ENCODE measurements around the gene ADORA2A. TPM values are rescaled to one million over a fixed set of nuclear protein-coding genes. Genes with fewer than 3 reads are reported as not detected.

The ADORA2A gene
- total RNA-seq, 1 experiment from 2014 or later, result 3.5 TPM

- Histone ChIP-seq H2BK20ac (ENCODE audit: low read depth, low read length, poor library complexity, severe bottlenecking) (no peak overlapping the region), H3K23ac (ENCODE audit: insufficient read length, low read depth, low read length) (no peak overlapping the region), H2BK5ac (ENCODE audit: insufficient read length, low read length) (no peak overlapping the region), H3K27me3 (ENCODE audit: insufficient read depth, low read length) (no peaks in the 10 kb centered on the region; the same call in 1 of the 2 replicates), H2BK12ac (ENCODE audit: insufficient read length, low read depth, low read length) (no peak overlapping the region), H3K27ac (ENCODE audit: insufficient read length, low read depth, low read length) (no peak overlapping the region), H3K79me2 (ENCODE audit: insufficient read depth, low read length) (no peaks in the 10 kb centered on the region), H3K14ac (ENCODE audit: insufficient read depth, low read length) (no peak overlapping the region), H3K56ac (ENCODE audit: insufficient read length, low read depth, low read length) (no peak overlapping the region), H3K23me2 (ENCODE audit: insufficient read length, low read depth, low read length, poor library complexity, severe bottlenecking) (peaks cover 7% of the 10 kb centered on the region), H3T11ph (ENCODE audit: low read length) (no peak overlapping the region), H4K20me1 (ENCODE audit: control insufficient read depth, insufficient read depth, insufficient read length) (no peaks in the 10 kb centered on the region), H3K4ac (ENCODE audit: low read depth, low read length) (no peak overlapping the region), H2BK120ac (ENCODE audit: low read depth, low read length, poor library complexity, severe bottlenecking) (no peak overlapping the region), H2BK15ac (ENCODE audit: low read depth, low read length) (no peak overlapping the region), H3K4me2 (ENCODE audit: insufficient read depth, insufficient read length, low read length) (no peak overlapping the region), H3K4me1 (ENCODE audit: insufficient read depth, low read length) (no peaks in the 10 kb centered on the region; the same call in 1 of the 2 replicates), H4K91ac (ENCODE audit: insufficient read length, low read depth, low read length) (no peak overlapping the region), H3K9ac (ENCODE audit: extremely low read depth, insufficient read length, low read length) (no peak overlapping the region), H2AFZ (ENCODE audit: low read length) (no peak overlapping the region), H3K18ac (ENCODE audit: insufficient read length, low read depth, low read length) (no peak overlapping the region), H3K9me3 (ENCODE audit: control insufficient read depth, low read depth, low read length) (no peaks in the 10 kb centered on the region), H2AK5ac (ENCODE audit: insufficient read length, low read length) (no peak overlapping the region), H3K79me1 (ENCODE audit: insufficient read depth, low read depth, low read length, poor library complexity, severe bottlenecking) (no peaks in the 10 kb centered on the region), H4K8ac (replicated peaks; ENCODE audit: insufficient read length, low read depth, low read length) (no peak overlapping the region), H4K5ac (ENCODE audit: insufficient read length, low read depth, low read length) (no peak overlapping the region)
- Mint-ChIP-seq H3K4me3 (no peak overlapping the region), H3K4me1 (peaks cover 16 to 25% of the 10 kb centered on the region in 2 experiments), H3K27me3 (ENCODE audit: low read depth) (peaks cover 33% of the 10 kb centered on the region), H3K36me3 (ENCODE audit: insufficient read depth in 1 of 3, low read depth in 3 of 3) (no peaks in the 10 kb centered on the region; a peak in 2 of 7 replicates), H3K9me3 (no peaks in the 10 kb centered on the region; a peak in 1 of 5 replicates), H3K27ac (peak overlapping the region in 2 of 3 experiments; percentile 24 to 85; a peak in 4 of 7 replicates)
- DNase-seq, result peak; percentile 91
- TF ChIP-seq CTCF (conservative IDR thresholded peaks at IDR 0.05), result peak; percentile 91
- WGBS (ENCODE audit: extremely low coverage, insufficient read length, low lambda C conversion rate), result no CpG with 5 or more reads among the region's 9 CpGs
Observed at GRCh38 chr22:24421428-24421931, 5.9 kb upstream of the ADORA2A start.

All from H9 (cell line).